H9 (cell line): Measurements from ENCODE around the gene FALEC. TPM values are rescaled to one million over a fixed set of nuclear protein-coding genes. Genes with fewer than 3 reads are reported as not detected.
A peak's percentile ranks its signal among the peaks of the same experiment; 100 is the strongest.

ENCODE experiments used
- DNase-seq: peaks from one replicate; pipeline ENCODE4 v3.0.0-alpha.2; 2017
- H2AFZ ChIP-seq: one replicate; pipeline ENCODE4 v1.6.1; 2013; ENCODE audit warnings: mild to moderate bottlenecking, low read length, control low read depth, moderate library complexity
- H2AK5ac ChIP-seq: 2 replicates; pipeline ENCODE4 v1.6.1; 2013; ENCODE audit warnings: low read length, control low read depth, mixed read lengths; ENCODE audit not compliant: insufficient read length
- H2BK120ac ChIP-seq: one replicate; pipeline ENCODE4 v1.6.1; 2013; ENCODE audit warnings: low read depth, mild to moderate bottlenecking, low read length, control low read depth, inconsistent platforms; ENCODE audit not compliant: poor library complexity, severe bottlenecking
- H2BK12ac ChIP-seq: 2 replicates; pipeline ENCODE4 v1.6.1; 2013; ENCODE audit warnings: low read length, control low read depth, mixed read lengths, low read depth; ENCODE audit not compliant: insufficient read length
- H2BK15ac ChIP-seq: 2 replicates; pipeline ENCODE4 v1.6.1; 2013; ENCODE audit warnings: low read depth, low read length, control low read depth
- H2BK20ac ChIP-seq: one replicate; pipeline ENCODE4 v1.6.1; 2013; ENCODE audit warnings: low read depth, mild to moderate bottlenecking, low read length, control low read depth, inconsistent platforms; ENCODE audit not compliant: poor library complexity, severe bottlenecking
- H2BK5ac ChIP-seq: 2 replicates; pipeline ENCODE4 v1.6.1; 2013; ENCODE audit warnings: low read length, control low read depth, mixed read lengths; ENCODE audit not compliant: insufficient read length
- H3K14ac ChIP-seq: 2 replicates; pipeline ENCODE4 v1.6.1; 2013; ENCODE audit warnings: low read length, control low read depth; ENCODE audit not compliant: insufficient read depth
- H3K18ac ChIP-seq: 2 replicates; pipeline ENCODE4 v1.6.1; 2013; ENCODE audit warnings: low read depth, mild to moderate bottlenecking, mixed read lengths, low read length, control low read depth; ENCODE audit not compliant: insufficient read length
- H3K23ac ChIP-seq: 2 replicates; pipeline ENCODE4 v1.6.1; 2013; ENCODE audit warnings: low read length, control low read depth, mixed read lengths, low read depth; ENCODE audit not compliant: insufficient read length
- H3K23me2 ChIP-seq: 2 replicates; pipeline ENCODE4 v1.6.1; 2013; ENCODE audit warnings: low read depth, mild to moderate bottlenecking, mixed read lengths, low read length, control low read depth; ENCODE audit not compliant: insufficient read length, poor library complexity, severe bottlenecking
- H3K27ac ChIP-seq: 2 replicates; pipeline ENCODE4 v1.5.1; 2013; ENCODE audit warnings: low read length, control low read depth, mixed read lengths, low read depth; ENCODE audit not compliant: insufficient read length
- H3K27me3 ChIP-seq: 2 replicates; pipeline ENCODE4 v1.6.1; 2013; ENCODE audit warnings: low read length, control low read depth, inconsistent platforms; ENCODE audit not compliant: insufficient read depth
- H3K4ac ChIP-seq: 2 replicates; pipeline ENCODE4 v1.6.1; 2013; ENCODE audit warnings: low read depth, mild to moderate bottlenecking, control low read depth, inconsistent platforms, low read length, moderate library complexity
- H3K4me1 ChIP-seq: 2 replicates; pipeline ENCODE4 v1.6.1; 2013; ENCODE audit warnings: low read length, control low read depth, inconsistent platforms; ENCODE audit not compliant: insufficient read depth
- H3K4me2 ChIP-seq: 2 replicates; pipeline ENCODE4 v1.6.1; 2013; ENCODE audit warnings: low read length, control low read depth, mixed read lengths; ENCODE audit not compliant: insufficient read length, insufficient read depth
- H3K56ac ChIP-seq: 2 replicates; pipeline ENCODE4 v1.6.1; 2013; ENCODE audit warnings: low read depth, mild to moderate bottlenecking, mixed read lengths, low read length, control low read depth; ENCODE audit not compliant: insufficient read length
- H3K79me1 ChIP-seq: 2 replicates; pipeline ENCODE4 v1.6.1; 2013; ENCODE audit warnings: low read depth, mild to moderate bottlenecking, moderate library complexity, low read length, control low read depth, inconsistent platforms; ENCODE audit not compliant: insufficient read depth, poor library complexity, severe bottlenecking
- H3K79me2 ChIP-seq: 2 replicates; pipeline ENCODE4 v1.6.1; 2013; ENCODE audit warnings: low read length, control low read depth, inconsistent platforms; ENCODE audit not compliant: insufficient read depth
- H3K9ac ChIP-seq: 2 replicates; pipeline ENCODE4 v1.6.1; 2013; ENCODE audit warnings: low read length, control low read depth, mixed read lengths; ENCODE audit not compliant: insufficient read length; ENCODE audit errors: extremely low read depth
- H3K9me3 ChIP-seq: one replicate; pipeline ENCODE4 v1.6.1; 2013; ENCODE audit warnings: low read depth, low read length, inconsistent platforms; ENCODE audit not compliant: control insufficient read depth
- H3T11ph ChIP-seq: one replicate; pipeline ENCODE4 v1.6.1; 2013; ENCODE audit warnings: mild to moderate bottlenecking, low read length, control low read depth, inconsistent platforms
- H4K20me1 ChIP-seq: one replicate; pipeline ENCODE4 v1.6.1; 2013; ENCODE audit not compliant: control insufficient read depth, insufficient read length, insufficient read depth
- H4K5ac ChIP-seq: 2 replicates; pipeline ENCODE4 v1.6.1; 2013; ENCODE audit warnings: low read depth, mild to moderate bottlenecking, mixed read lengths, low read length, control low read depth; ENCODE audit not compliant: insufficient read length
- H4K8ac ChIP-seq: replicated peaks from 2 replicates; pipeline ENCODE4 v1.6.1; 2013; ENCODE audit warnings: low read length, control low read depth, mixed read lengths, low read depth; ENCODE audit not compliant: insufficient read length
- H4K91ac ChIP-seq: 2 replicates; pipeline ENCODE4 v1.6.1; 2013; ENCODE audit warnings: low read depth, mild to moderate bottlenecking, moderate library complexity, mixed read lengths, low read length, control low read depth; ENCODE audit not compliant: insufficient read length
- H3K27ac Mint-ChIP-seq, 3 experiments: 2 replicates in 2 of 3; 3 replicates in 1 of 3; pipeline ENCODE4 v1.8.0; 2020 to 2021; ENCODE audit warnings: mixed read lengths in 3 of 3, mild to moderate bottlenecking in 1 of 3, moderate library complexity in 1 of 3
- H3K27me3 Mint-ChIP-seq: 2 replicates; pipeline ENCODE4 v1.8.0; 2021; ENCODE audit warnings: low read depth, mild to moderate bottlenecking, moderate library complexity, mixed read lengths
- H3K36me3 Mint-ChIP-seq, 3 experiments: 2 replicates in 2 of 3; 3 replicates in 1 of 3; pipeline ENCODE4 v1.8.0; 2020 to 2021; ENCODE audit warnings: low read depth in 3 of 3, mixed read lengths in 3 of 3; ENCODE audit not compliant: insufficient read depth in 1 of 3
- H3K4me1 Mint-ChIP-seq, 2 experiments: 2 replicates each; pipeline ENCODE4 v1.8.0; 2020; ENCODE audit warnings: mixed read lengths in 2 of 2
- H3K4me3 Mint-ChIP-seq, 2 experiments: 2 replicates in 1 of 2; 3 replicates in 1 of 2; pipeline ENCODE4 v1.8.0; 2020 to 2021; ENCODE audit warnings: mild to moderate bottlenecking in 2 of 2, mixed read lengths in 2 of 2, moderate library complexity in 1 of 2
- H3K9me3 Mint-ChIP-seq, 2 experiments: 2 replicates in 1 of 2; 3 replicates in 1 of 2; pipeline ENCODE4 v1.8.0; 2020; ENCODE audit warnings: mild to moderate bottlenecking in 2 of 2, mixed read lengths in 2 of 2, moderate library complexity in 1 of 2
- WGBS: extraction: QIAGEN DNeasy Blood & Tissue Kit; methylation state at CpG from one replicate; pipeline ENCODE4 v1.1.7; 2013; ENCODE audit warnings: missing lambda C conversion rate, low lambda C conversion rate, mixed read lengths; ENCODE audit not compliant: insufficient read length; ENCODE audit errors: extremely low coverage; 5-methylcytosine and 5-hydroxymethylcytosine counted together
- total RNA-seq: library from RNA; stranded (reverse); gene quantifications from 2 replicates; pipeline ENCODE4 v1.2.1, GENCODE V29; 2021
- TF ChIP-seq, protein P1 (sequence below): fragments of 200-600 bp; sonication (generic); conservative IDR thresholded peaks from 3 replicates; pipeline ENCODE4 v1.8.0; 2021; ENCODE audit warnings: antibody characterized with exemption, mild to moderate bottlenecking

Gene FALEC
- total RNA-seq, 1 experiment from 2014 or later: not detected

- Histone ChIP-seq H3K27me3 (no peaks in the 10 kb centered on the region; the same call in 1 of the 2 replicates), H3T11ph (no peak overlapping the region), H3K23me2 (peaks cover 4% of the 10 kb centered on the region), H3K9ac (no peak overlapping the region), H3K4me1 (peaks cover 3% of the 10 kb centered on the region; the same call in 1 of the 2 replicates), H2BK5ac (no peak overlapping the region), H3K14ac (no peak overlapping the region), H2BK12ac (no peak overlapping the region), H3K79me2 (no peaks in the 10 kb centered on the region), H3K23ac (no peak overlapping the region), H4K91ac (no peak overlapping the region), H2AFZ (no peak overlapping the region), H2BK120ac (no peak overlapping the region), H2AK5ac (no peak overlapping the region), H3K79me1 (no peaks in the 10 kb centered on the region), H3K27ac (no peak overlapping the region), H2BK15ac (no peak overlapping the region), H3K4me2 (no peak overlapping the region), H3K9me3 (no peaks in the 10 kb centered on the region), H3K56ac (no peak overlapping the region), H4K5ac (no peak overlapping the region), H4K8ac (no peak overlapping the region), H3K18ac (no peak overlapping the region), H3K4ac (no peak overlapping the region), H2BK20ac (no peak overlapping the region), H4K20me1 (no peaks in the 10 kb centered on the region)
- Mint-ChIP-seq H3K9me3 (no peaks in the 10 kb centered on the region), H3K27ac (peak overlapping the region in 1 of 3 experiments; percentile 48; a peak in 1 of 7 replicates), H3K4me1 (peaks cover 16 to 42% of the 10 kb centered on the region in 2 experiments), H3K4me3 (no peak overlapping the region), H3K27me3 (peaks cover 22% of the 10 kb centered on the region), H3K36me3 (peaks cover 3 to 5% (median 5%) of the 10 kb centered on the region in 3 experiments; a peak in 6 of 7 replicates)
- no CpG with 5 or more reads among the region's 8 CpGs for whole genome bisulfite sequencing
- peak; percentile 25 for DNase-seq
- TF ChIP-seq, protein P1, sequence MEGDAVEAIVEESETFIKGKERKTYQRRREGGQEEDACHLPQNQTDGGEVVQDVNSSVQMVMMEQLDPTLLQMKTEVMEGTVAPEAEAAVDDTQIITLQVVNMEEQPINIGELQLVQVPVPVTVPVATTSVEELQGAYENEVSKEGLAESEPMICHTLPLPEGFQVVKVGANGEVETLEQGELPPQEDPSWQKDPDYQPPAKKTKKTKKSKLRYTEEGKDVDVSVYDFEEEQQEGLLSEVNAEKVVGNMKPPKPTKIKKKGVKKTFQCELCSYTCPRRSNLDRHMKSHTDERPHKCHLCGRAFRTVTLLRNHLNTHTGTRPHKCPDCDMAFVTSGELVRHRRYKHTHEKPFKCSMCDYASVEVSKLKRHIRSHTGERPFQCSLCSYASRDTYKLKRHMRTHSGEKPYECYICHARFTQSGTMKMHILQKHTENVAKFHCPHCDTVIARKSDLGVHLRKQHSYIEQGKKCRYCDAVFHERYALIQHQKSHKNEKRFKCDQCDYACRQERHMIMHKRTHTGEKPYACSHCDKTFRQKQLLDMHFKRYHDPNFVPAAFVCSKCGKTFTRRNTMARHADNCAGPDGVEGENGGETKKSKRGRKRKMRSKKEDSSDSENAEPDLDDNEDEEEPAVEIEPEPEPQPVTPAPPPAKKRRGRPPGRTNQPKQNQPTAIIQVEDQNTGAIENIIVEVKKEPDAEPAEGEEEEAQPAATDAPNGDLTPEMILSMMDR: no peak
These were observed 38.5 kb downstream of the FALEC start for GRCh38 chr1:150554086-150554452.
